GM21723 (cell line): ENCODE results near the gene TRAPPC14.
"Not testable (repeated sequence)": the region's sequence is repeated elsewhere in the genome, so short reads cannot be mapped to it uniquely, and the experiment has no call there.

Source experiments
- ATAC-seq: cut with Tn5 transposase; IDR thresholded peaks from one replicate; pipeline ENCODE4 v1.9.1; 2021; ENCODE audit warnings: mild to moderate bottlenecking, moderate library complexity; ENCODE audit not compliant: unreplicated experiment

TRAPPC14 gene

GRCh38 chr7:100158229-100159098 lies at the start of gene TRAPPC14:
TSS of gene TRAPPC14 (minus strand) at chr7:100158723. CDS start at chr7:100158499, 224 bp downstream.
- peak; percentile 79 for ATAC-seq

GRCh38 chr7:100204454-100204853 lies 45.9 kb upstream of the TRAPPC14 start:
- no peak for ATAC-seq

GRCh38 chr7:100200693-100201092 lies 42.2 kb upstream of the TRAPPC14 start:
- no peak for ATAC-seq

GRCh38 chr7:100198266-100198665 lies 39.7 kb upstream of the TRAPPC14 start:
- no peak for ATAC-seq

- not testable (repeated sequence) for ATAC-seq
These were observed 37.4 kb upstream of the TRAPPC14 start for GRCh38 chr7:100195901-100196322.

- ATAC-seq = no peak
These were observed 36.7 kb upstream of the TRAPPC14 start for GRCh38 chr7:100195222-100195621.

- no peak for ATAC-seq
These were observed 34.4 kb upstream of the TRAPPC14 start for GRCh38 chr7:100192969-100193368.

GRCh38 chr7:100192281-100192862 lies 33.8 kb upstream of the TRAPPC14 start:
- ATAC-seq = not testable (repeated sequence)

- ATAC-seq = no peak
These were observed 33.3 kb upstream of the TRAPPC14 start for GRCh38 chr7:100191775-100192174.

GRCh38 chr7:100190048-100190711 lies 31.7 kb upstream of the TRAPPC14 start:
- ATAC-seq = no peak

- no peak for ATAC-seq
These were observed 30.5 kb upstream of the TRAPPC14 start for GRCh38 chr7:100189061-100189460.

- ATAC-seq = no peak
These were observed 27.2 kb upstream of the TRAPPC14 start for GRCh38 chr7:100185726-100186125.

- ATAC-seq = not testable (repeated sequence)
These were observed 24.6 kb upstream of the TRAPPC14 start for GRCh38 chr7:100183090-100183489.

GRCh38 chr7:100182616-100183015 lies 24.1 kb upstream of the TRAPPC14 start:
- ATAC-seq = not testable (repeated sequence)

GRCh38 chr7:100180084-100180483 lies 21.6 kb upstream of the TRAPPC14 start:
- ATAC-seq = not testable (repeated sequence)

GRCh38 chr7:100177045-100178001 lies 18.8 kb upstream of the TRAPPC14 start, which contains the start of the genes GPC2 and STAG3:
TSS of gene GPC2 (minus strand) at chr7:100177381. CDS start at chr7:100177199, 182 bp downstream.
TSS of gene STAG3 (plus strand) at chr7:100177918. CDS start at chr7:100180557, 2,639 bp downstream.
- ATAC-seq = peak; percentile 91

GRCh38 chr7:100176096-100177044 lies 17.8 kb upstream of the TRAPPC14 start:
- ATAC-seq = no peak

GRCh38 chr7:100175296-100175935 lies 16.9 kb upstream of the TRAPPC14 start:
- no peak for ATAC-seq

GRCh38 chr7:100174582-100174981 lies 16.1 kb upstream of the TRAPPC14 start:
- ATAC-seq = no peak
